AG09309 (cell line): ENCODE data around the gene MEMO1.
"Not testable (repeated sequence)": the region's sequence is repeated elsewhere in the genome, so short reads cannot be mapped to it uniquely, and the experiment has no call there.

ENCODE experiments used
- DNase-seq: peaks from one replicate; pipeline ENCODE4 v3.0.0-alpha.2; 2010; ENCODE audit warnings: low read depth
- H3K4me3 ChIP-seq: 2 replicates; pipeline ENCODE4 v1.5.1; 2011; ENCODE audit warnings: mild to moderate bottlenecking, low read depth, low read length, moderate library complexity; ENCODE audit not compliant: control insufficient read depth
- TF ChIP-seq, protein P1 (sequence below): IDR thresholded peaks from 2 replicates; pipeline ENCODE4 v1.5.1; 2011; ENCODE audit warnings: mild to moderate bottlenecking, low read depth, low read length, inconsistent platforms; ENCODE audit not compliant: insufficient read depth, control insufficient read depth; ENCODE audit errors: missing control alignments

Gene MEMO1

DNA sequence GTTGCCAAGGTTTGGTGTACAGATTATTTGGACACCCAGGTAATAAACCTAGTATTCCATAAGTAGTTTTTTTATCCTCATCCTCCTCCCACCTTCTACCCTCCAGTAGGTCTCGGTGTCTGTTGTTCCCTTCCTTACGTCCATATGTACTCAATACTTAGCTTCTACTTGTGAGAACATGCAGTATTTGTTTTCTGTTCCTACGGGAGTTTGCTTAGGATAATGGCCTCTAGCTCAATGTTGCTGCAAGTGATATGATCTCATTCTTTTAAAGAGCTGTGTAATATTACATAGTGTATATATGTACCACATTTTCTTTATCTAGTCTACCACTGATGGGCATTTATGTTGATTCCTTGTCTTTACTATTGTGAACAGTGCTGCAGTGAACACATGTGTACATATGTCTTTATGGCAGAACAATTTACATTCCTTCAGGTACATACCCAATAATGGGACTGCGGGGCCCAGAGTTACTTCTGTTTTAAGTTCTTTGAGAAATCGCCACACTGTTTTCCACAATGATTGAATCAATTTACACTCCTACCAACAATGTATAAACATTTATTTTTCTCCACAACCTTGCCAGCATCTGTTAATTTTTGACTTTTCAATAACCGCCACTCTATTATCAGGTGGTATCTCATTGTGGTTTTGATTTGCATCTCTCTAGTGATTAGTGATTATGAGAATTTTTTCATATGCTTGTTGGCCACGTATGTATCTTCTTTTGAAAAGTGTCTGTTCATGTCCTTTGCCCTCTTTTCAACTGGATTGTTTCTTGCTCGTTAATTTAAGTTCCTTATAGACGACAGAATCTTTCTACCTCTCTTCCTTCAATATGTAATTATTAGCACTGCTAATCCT, 88.0 kb downstream of the MEMO1 start:
- no peak overlapping the region for H3K4me3 ChIP-seq
- no peak for DNase-seq
- TF ChIP-seq, protein P1, sequence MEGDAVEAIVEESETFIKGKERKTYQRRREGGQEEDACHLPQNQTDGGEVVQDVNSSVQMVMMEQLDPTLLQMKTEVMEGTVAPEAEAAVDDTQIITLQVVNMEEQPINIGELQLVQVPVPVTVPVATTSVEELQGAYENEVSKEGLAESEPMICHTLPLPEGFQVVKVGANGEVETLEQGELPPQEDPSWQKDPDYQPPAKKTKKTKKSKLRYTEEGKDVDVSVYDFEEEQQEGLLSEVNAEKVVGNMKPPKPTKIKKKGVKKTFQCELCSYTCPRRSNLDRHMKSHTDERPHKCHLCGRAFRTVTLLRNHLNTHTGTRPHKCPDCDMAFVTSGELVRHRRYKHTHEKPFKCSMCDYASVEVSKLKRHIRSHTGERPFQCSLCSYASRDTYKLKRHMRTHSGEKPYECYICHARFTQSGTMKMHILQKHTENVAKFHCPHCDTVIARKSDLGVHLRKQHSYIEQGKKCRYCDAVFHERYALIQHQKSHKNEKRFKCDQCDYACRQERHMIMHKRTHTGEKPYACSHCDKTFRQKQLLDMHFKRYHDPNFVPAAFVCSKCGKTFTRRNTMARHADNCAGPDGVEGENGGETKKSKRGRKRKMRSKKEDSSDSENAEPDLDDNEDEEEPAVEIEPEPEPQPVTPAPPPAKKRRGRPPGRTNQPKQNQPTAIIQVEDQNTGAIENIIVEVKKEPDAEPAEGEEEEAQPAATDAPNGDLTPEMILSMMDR, result no peak

DNA sequence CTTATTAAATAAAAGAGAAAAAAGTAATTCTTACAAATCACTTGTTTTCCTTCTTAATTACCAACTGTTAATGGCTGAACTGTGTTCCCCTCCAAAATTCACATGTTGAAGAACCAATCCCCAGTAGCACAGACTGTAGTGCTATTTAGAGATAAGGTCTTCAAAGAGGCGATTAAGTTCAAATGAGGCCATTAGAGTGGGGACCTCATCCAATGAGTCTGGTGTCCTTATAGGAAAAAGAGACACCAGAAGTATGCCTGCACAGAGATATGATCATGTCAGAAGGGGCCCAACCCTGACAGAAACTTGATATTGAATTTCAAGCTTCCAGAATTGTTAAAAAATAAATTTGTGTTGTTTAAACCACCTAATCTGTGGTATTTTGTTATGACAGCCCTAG, 89.8 kb downstream of the MEMO1 start:
- TF ChIP-seq, protein P1, result no peak
- DNase-seq, result no peak
- no peak overlapping the region for H3K4me3 ChIP-seq

DNA sequence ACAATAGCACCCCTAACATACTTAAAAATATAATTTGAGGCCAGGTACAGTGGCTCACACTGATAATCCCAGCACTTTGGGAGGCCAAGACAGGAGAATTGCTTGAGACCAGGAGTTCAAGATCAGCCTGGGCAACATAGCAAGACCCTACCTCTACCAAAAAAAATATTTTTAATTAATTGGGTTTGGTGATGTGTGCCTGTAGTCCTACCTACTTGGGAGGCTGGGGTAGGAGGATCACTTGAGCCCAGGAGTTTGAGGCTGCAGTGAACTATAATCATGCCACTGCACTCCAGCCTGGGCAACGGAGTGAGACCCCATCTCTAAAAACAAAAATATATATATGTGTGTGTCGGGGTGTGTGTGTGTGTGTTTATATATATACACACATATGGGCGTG, 91.3 kb downstream of the MEMO1 start:
- TF ChIP-seq, protein P1, result no peak
- no peak overlapping the region for H3K4me3 ChIP-seq
- DNase-seq, result no peak

DNA sequence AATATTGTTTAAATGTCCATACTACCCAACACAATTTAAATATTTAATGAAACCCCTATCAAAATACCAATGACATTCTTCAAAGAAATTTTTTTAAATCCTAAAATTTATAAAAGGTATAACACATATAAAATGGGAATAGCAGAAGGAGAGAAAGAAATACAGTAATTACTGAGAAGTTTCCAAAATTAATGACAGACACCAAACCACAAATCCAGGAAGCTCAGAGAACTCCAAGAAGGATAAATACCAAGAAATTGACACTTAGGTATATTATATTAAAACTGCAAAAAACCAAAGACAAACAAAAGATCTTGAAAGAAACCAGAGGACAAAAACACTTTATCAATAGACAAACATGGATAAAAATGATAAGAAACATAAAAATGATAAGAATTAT, 101.1 kb downstream of the MEMO1 start:
- no peak overlapping the region for H3K4me3 ChIP-seq
- DNase-seq, result no peak
- TF ChIP-seq, protein P1, result no peak

- H3K4me3 ChIP-seq, DNase-seq: not testable (repeated sequence)
These were observed 103.3 kb downstream of the MEMO1 start for GRCh38 chr2:31907491-31907890.

- no peak for DNase-seq
- no peak overlapping the region for H3K4me3 ChIP-seq
- TF ChIP-seq, protein P1, result no peak
These were observed 107.6 kb downstream of the MEMO1 start for GRCh38 chr2:31903109-31903780.

DNA sequence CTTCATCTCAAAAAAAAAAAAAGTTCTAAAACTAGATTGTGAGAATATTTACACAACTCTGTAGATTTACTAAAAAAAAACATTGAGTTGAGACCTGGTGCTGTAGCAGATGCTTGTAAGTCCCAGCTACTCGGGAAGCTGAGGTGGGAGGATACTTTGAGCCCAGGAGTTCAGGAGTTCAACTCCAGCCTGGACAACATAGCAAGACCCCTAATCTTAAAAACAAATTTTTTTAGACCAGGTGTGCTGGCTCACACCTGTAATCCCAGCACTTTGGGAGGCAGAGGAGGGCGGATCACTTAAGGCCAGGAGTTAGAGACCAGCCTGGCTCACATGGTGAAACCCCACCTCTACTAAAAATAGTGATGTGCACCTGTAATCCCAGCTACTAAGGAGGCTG, 108.9 kb downstream of the MEMO1 start:
- no peak for DNase-seq
- H3K4me3 ChIP-seq, result no peak overlapping the region
- TF ChIP-seq, protein P1, result no peak

GRCh38 chr2:31900156-31900555, 110.7 kb downstream of the MEMO1 start:
- H3K4me3 ChIP-seq, DNase-seq: not testable (repeated sequence)

- H3K4me3 ChIP-seq, DNase-seq: not testable (repeated sequence)
These were observed 112.5 kb downstream of the MEMO1 start for GRCh38 chr2:31898346-31898745.

DNA sequence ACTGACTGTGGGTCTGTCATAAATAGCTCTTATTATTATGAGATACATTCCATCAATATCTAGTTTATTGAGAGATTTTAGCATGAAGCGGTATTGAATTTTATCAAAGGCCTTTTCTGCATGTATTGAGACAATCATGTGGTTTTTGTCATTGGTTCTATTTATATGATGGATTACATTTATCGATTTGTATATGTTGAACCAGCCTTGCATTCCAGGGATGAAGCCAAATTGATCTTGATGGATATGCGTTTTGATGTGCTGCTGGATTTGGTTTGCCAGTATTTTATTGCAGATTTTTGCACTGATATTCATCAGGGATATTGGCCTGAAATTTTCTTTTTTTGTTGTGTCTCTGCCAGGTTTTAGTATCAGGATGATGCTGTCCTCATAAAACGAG, 113.5 kb downstream of the MEMO1 start:
- DNase-seq, H3K4me3 ChIP-seq: not testable (repeated sequence)
